Hematopoietic multipotent progenitor cell treated with erythropoietin and hydrocortisone succinate and interleukin-3 and kit ligand, for 8 days (in vitro differentiated cells): Measurements from ENCODE around the gene DCN.
"Not testable (repeated sequence)": the region's sequence is repeated elsewhere in the genome, so short reads cannot be mapped to it uniquely, and the experiment has no call there.

ENCODE experiments used
- DNase-seq: peaks from one replicate; pipeline ENCODE4 v3.0.0-alpha.2; 2015

DCN gene

GRCh38 chr12:91182636-91183455 is at the start of gene DCN:
Gene DCN (minus strand): TSS chr12:91182817. CDS start chr12:91178552, 4,265 bp downstream.
- no peak for DNase-seq

GRCh38 chr12:91230841-91231240 is 48.2 kb upstream of the DCN start:
- no peak for DNase-seq

GRCh38 chr12:91226951-91227350 is 44.3 kb upstream of the DCN start:
- no peak for DNase-seq

- DNase-seq, result no peak
Observed at GRCh38 chr12:91225316-91225715, 42.7 kb upstream of the DCN start.

GRCh38 chr12:91224401-91224800 is 41.8 kb upstream of the DCN start:
- DNase-seq, result no peak

- DNase-seq, result no peak
Observed at GRCh38 chr12:91222746-91223145, 40.1 kb upstream of the DCN start.

GRCh38 chr12:91219919-91220318 is 37.3 kb upstream of the DCN start:
- DNase-seq, result no peak

- DNase-seq, result no peak
Observed at GRCh38 chr12:91219511-91219910, 36.9 kb upstream of the DCN start.

GRCh38 chr12:91216871-91217270 is 34.3 kb upstream of the DCN start:
- no peak for DNase-seq

GRCh38 chr12:91215940-91216454 is 33.4 kb upstream of the DCN start:
- DNase-seq, result no peak

GRCh38 chr12:91211866-91212265 is 29.2 kb upstream of the DCN start:
- DNase-seq, result no peak

GRCh38 chr12:91210618-91211017 is 28.0 kb upstream of the DCN start:
- no peak for DNase-seq

GRCh38 chr12:91210144-91210543 is 27.5 kb upstream of the DCN start:
- no peak for DNase-seq

- not testable (repeated sequence) for DNase-seq
Observed at GRCh38 chr12:91207301-91207700, 24.7 kb upstream of the DCN start.

- no peak for DNase-seq
Observed at GRCh38 chr12:91205811-91206210, 23.2 kb upstream of the DCN start.

- no peak for DNase-seq
Observed at GRCh38 chr12:91204421-91204820, 21.8 kb upstream of the DCN start.

GRCh38 chr12:91203610-91204009 is 21.0 kb upstream of the DCN start:
- DNase-seq, result no peak

- DNase-seq, result no peak
Observed at GRCh38 chr12:91202390-91202789, 19.8 kb upstream of the DCN start.

GRCh38 chr12:91196436-91196835 is 13.8 kb upstream of the DCN start:
- DNase-seq, result no peak

GRCh38 chr12:91194500-91194899 is 11.9 kb upstream of the DCN start:
- DNase-seq, result no peak

GRCh38 chr12:91191513-91192111 is 9.0 kb upstream of the DCN start:
- no peak for DNase-seq

GRCh38 chr12:91189516-91189915 is 6.9 kb upstream of the DCN start:
- DNase-seq, result no peak

- no peak for DNase-seq
Observed at GRCh38 chr12:91188778-91189177, 6.2 kb upstream of the DCN start.

GRCh38 chr12:91186156-91186555 is 3.5 kb upstream of the DCN start:
- no peak for DNase-seq
